Thyroid gland (tissue), 4 donors: Measurements from ENCODE around the gene CNTLN.

Experiments used
- POLR2A ChIP-seq, 2 donors: fragments of 450-650 bp; IDR thresholded peaks; one replicate each; pipeline ENCODE4 v1.6.1; 2017; ENCODE audit warnings: antibody characterized with exemption in 2 of 2, mild to moderate bottlenecking in 2 of 2, moderate library complexity in 1 of 2
- TF ChIP-seq, protein P1 (sequence below), 6 experiments: fragments of 200-600 bp in 3 of 6; fragments of 450-650 bp in 3 of 6; sonication (generic) in 3 of 6; IDR thresholded peaks; one replicate each; pipeline ENCODE4 v1.5.1; 2016 to 2019; ENCODE audit warnings: antibody characterized with exemption in 6 of 6, mild to moderate bottlenecking in 2 of 6, inconsistent platforms in 1 of 6, moderate library complexity in 1 of 6

DNA sequence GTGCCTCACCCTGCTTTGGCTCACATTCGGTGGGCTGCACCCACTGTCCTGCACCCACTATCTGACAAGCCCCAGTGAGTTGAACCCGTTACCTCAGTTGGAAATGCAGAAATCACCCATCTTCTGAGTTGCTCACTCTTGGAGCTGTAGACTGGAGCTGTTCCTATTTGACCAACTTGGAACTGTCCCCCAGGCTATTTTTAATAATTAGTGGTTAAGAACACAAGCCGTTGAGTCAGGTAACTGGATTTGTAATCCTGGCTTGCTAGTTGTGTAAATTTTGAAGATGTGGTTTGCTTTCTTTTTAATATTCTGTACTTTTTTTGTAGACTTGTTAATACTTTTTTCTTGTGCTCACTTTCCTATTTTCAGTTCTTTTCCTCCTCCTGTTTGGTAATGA, 81.2 kb downstream of the CNTLN start:
- no peak for TF ChIP-seq POLR2A (IDR thresholded peaks at IDR 0.05)
- TF ChIP-seq, protein P1, sequence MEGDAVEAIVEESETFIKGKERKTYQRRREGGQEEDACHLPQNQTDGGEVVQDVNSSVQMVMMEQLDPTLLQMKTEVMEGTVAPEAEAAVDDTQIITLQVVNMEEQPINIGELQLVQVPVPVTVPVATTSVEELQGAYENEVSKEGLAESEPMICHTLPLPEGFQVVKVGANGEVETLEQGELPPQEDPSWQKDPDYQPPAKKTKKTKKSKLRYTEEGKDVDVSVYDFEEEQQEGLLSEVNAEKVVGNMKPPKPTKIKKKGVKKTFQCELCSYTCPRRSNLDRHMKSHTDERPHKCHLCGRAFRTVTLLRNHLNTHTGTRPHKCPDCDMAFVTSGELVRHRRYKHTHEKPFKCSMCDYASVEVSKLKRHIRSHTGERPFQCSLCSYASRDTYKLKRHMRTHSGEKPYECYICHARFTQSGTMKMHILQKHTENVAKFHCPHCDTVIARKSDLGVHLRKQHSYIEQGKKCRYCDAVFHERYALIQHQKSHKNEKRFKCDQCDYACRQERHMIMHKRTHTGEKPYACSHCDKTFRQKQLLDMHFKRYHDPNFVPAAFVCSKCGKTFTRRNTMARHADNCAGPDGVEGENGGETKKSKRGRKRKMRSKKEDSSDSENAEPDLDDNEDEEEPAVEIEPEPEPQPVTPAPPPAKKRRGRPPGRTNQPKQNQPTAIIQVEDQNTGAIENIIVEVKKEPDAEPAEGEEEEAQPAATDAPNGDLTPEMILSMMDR (IDR thresholded peaks at IDR 0.05), result no peak
